Activated gamma-delta T cell (primary cell): ENCODE measurements around the gene CCDC57.

Experiments used
- DNase-seq: peaks from one replicate; lab custom pipeline; 2025; lab: John Stamatoyannopoulos, UW

The CCDC57 gene

DNA sequence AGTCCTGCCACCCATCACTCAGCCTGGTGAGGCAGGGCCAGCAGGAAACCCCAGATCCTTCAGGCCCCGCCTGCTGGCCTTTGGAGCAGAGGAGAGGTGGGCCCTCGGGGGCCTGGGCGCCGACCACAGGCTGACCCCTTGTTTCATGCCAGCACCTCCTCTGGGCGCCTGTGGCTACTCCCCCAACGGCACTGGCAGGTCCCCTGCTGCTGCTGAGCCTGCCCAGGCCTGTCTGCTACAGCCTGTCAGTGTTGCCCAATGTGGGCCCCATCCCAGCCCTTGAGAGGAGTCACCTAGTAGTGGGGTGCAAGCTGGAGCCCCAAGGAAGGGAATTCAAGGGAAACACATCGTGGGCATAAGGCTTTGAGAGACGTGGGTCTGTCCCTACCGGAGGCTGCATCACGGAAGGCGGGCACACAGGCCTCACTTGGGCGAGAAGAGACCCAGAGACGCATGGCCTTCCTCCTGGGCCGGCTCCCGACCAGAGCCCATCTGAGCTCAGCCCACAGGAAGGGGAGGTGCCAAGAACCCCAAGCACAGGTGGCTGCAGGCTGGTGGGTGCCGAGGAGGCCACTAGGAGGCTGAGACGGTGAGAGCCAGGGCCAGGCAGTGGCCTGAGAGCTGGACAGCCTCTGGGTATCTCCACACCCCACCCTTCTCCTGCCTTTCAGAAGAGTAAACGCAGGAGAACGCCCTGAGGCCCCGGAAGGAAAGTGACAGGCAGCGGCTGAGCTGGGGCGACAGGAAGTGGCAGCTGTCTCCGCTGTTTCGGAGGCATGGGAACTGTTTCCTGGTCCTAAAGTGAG lies 106.6 kb downstream of the CCDC57 start:
- DNase-seq, result no peak

- no peak for DNase-seq
Observed at GRCh38 chr17:82105417-82105881, 107.2 kb downstream of the CCDC57 start.

DNA sequence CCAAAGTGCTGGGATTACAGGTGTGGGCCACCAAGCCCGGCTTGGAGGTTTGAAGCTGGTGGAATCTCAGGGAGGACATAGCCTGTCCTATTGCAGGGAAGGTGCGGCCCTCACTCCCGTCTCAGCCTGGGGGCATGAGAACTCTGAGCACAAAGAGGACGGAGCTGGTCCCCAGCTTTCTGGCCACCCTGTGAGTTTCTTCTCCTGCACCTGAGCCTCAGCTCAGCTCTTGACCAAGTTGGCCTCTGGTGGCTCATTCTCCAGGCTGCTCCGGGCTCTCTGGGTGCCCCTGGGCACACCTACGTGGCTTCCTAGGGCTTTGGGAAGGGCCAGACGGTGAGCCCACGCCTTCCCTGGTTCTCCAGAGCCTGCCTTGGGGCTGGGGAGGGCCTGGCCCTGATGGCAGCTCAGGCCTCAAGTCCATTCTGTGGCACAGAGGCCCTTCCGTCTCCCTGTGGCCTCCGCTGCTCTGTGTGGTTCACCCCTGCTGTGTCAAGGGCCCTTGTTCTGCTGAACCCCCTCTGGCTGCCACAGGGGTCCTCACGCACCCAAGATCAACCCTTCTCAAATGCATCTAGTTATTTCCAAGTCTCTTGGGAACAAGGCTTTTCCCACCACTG lies 107.7 kb downstream of the CCDC57 start:
- no peak for DNase-seq

DNA sequence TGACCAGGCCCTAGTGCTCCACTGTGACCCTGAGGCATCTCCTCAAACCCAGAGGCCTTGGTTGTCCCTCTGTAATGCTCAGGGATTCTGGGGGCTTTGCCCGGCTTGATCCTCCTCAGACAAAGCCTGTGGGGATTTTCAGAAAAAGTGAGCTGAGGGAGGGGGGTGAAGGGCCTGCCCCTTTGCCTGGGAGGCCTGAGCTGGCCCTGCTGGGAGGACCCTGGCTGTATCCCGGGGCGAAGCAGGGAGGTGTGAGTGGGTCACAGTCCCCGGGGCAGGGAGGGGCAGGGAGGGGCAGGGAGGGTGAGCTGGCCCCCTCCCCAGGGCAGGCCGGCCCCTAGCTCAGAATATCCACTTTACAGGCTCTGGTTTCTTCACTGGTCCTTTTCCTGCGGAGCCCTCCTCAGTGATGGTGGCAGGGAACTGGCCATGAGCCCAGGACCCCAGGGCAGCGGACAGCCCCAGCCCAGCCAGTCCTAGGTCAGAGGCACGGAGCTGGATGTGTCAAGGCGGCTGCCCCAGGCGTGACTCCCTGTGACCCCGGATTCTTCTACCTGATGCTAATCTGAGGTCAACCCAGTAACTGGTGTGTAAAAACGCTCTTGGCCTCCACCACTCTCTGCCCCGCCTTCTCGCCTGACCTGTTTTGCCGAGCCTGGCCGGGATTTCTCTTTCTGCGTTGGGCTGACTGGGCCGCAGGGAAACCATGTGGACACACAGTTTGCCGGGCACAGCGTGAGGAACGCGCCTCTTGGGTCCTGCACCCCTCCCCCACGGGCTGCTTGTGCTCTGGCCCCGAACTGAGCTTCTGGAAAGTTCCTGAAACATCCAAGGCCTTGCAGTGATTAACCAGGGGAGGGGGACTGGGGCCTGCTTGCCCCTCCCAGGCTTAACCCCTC lies 108.8 kb downstream of the CCDC57 start:
- DNase-seq, result no peak

DNA sequence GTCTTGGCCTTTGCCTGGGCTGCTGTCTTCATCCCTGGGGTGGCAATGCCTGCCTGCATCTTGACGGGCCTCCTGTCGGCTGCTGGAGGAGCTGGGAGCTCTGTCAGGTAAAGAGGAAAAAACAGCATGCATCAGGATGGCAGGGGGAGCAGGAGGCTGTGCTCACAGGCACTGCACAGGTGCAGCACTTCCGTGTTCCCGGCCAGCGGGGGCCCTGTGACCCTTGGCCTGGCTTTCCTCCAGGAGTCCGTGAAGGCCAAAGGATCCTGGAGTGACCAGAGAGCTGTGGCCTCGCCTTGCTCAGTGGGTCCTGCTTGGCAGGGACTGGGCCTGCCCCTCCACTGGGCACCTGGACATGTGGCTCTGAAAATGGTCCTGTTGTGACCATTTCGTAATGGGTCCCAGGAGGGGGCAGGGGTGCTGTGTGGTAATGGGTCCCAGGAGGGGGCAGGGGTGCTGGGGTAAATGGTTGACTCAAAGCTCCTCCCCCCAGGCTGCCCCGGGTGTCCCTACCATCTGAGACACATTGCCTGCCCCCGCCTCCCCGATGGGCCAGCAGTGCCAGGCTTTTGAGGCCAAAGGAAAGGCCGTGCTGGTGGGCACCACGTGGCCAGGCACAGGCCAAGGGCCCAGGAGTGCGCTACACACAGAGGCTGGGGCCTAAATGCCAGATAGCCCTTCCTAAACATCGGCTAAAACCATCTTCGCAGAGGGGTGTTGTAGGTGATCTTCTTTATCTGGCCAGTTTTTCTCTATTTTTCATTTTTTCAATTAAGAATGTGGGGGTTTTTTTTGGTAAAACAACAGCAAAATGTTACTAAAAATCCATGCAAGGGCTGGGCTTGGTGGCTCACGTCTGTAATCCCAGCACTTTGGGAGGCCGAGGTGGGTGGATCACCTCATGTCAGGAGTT lies 110.6 kb downstream of the CCDC57 start:
- DNase-seq, result no peak

DNA sequence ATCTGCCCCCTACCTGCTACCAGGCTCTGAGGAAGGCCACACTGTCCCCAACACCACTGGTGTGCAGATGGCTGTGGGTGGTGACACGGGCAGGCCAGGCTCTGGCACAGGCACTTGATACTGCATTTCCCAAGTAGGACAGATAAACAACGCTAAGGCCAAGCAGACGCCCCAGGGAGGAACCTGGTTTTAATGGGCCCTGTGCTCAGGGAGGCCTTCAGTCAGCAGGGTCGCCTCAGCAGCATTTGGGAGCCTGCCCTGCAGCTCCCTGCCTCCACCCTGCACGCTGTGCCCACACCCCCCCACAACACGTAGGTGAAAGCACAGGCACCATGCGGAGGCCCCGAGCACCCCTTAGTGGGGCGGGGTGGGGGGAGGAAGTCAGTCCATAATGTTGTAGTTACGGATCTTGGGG lies 111.3 kb downstream of the CCDC57 start:
- DNase-seq, result no peak

DNA sequence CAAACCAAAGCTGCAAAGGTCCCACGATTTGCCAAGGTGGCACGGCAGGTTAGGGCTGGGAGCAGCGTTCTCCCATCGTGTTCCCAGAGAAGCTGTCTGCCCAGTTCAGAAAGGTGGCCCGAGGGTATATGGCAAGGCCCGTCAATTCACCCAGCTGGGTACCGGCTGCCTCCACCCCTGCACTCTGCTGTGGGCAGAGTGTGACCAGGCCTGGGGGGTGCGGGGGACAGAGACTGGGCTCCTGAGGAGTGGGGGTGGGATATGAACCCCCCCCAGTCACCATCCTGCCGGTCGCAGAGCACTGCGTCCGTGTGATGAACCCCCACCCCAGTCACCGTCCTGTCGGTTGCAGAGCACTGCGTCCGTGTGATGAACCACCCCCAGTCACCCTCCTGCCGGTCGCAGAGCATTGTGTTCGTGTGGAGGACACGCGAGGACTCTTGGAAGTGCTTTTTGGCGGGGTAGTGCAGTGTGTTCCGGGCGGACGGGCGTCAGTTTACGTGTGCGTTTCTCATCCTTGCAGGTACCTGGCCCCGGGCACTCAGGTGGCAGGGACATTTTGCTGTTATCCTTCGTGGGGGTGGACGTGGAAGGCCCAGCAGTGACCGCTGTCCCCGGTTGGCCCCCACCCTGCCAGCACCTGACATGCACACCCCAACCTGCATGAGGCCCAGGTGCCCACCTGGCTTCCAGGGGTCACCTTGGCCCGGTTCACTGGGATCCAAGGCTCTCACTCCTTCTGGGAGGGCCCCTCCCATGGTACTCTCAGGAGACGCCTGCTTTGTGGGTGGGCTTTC lies 111.9 kb downstream of the CCDC57 start:
- no peak for DNase-seq

DNA sequence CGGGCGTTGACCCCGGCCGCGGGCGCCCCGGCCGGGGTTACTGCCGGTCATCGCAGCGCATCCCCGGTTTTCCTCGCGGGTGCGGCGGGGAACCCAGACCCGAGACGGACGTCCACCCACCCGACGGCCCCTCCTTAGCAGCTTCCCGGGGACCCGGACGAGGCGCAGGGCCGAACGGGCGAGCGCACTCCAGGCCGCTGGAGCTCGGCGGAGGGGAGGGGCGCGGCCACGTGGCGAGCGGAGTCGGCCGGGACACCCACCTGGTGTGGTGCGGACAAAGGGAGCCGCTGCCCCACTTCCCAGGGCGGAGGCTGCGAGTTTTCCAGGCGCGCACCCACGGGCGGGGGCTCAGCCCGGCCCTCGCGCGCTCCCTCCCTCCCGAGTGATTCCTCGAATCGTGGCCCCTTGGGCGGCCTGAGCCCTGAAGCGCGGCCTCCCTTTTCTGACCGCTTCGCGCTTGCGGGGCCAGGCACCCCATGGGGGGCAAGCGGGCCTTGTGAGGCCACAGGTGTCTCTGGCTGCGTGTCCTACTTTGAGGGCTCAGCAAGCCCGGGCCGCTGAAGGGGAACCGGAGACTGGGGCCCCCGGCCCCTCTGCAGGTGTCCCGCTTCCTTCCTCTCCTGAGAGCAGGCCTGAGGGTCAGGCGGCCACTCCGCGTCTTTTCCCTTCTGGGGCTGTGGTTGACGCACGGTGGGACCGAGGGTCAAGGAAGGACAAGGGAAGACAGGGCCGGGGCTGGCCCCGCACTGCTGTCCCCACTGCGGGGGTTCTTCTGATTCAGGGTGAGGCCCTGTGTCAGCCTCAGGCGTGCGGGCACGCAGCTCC lies 113.5 kb downstream of the CCDC57 start:
- no peak for DNase-seq

DNA sequence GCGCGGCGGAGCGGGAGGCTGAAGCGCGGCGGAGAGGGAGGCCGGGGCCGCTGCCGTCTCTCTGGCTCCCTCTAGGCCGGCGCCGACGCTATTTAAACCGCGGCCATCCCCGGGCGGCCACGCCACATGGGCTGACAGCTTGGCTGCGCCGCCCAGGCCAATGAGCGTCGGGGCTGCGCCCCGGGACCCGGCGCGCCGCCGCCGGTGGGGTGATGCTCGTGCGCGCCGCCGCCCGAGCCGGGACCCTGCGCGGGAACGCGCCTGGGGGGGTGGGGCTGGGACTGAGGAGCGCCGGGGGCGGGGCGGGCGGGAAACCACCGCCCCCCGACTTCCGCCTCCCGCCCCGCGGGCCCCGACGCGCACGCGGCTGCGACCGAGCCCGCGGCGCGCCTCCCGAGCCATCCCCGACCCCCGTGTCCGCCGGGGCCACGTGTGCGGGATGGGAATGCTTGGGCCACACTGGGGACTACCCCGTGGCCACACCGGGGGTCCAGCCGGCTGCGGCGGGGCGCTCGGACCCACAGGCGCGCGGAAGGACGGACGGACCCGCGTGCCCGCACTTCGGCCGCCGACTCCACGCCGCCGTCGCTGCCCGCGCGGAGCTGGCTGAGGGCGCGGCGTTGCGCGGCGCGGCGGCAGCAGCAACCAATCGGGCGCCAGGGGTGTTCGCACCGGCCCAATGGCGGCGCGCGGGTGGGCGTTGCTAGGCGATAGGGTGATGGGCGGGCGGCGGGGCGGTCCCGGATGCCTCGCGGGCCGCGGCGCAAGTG lies 114.3 kb downstream of the CCDC57 start, which contains the start of gene FASN:
Gene FASN, minus strand, starts transcription at position 68 of the 770 bp plus-strand sequence. CDS start 1,791 bp downstream, outside the sequence.
- peak; percentile 91 for DNase-seq

DNA sequence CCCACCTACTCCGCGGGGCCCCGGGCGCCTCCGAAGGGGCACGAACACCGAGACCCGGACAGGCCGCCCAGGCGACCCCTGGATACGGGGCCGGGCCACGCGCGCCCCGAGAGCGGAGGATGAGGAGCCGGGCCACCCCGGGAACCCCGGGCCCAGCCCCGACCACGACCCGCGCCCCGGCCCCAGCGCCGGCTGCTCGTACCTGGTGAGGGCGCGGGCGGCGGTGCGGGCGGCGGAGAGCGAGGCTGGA lies 114.8 kb downstream of the CCDC57 start:
- DNase-seq, result no peak

DNA sequence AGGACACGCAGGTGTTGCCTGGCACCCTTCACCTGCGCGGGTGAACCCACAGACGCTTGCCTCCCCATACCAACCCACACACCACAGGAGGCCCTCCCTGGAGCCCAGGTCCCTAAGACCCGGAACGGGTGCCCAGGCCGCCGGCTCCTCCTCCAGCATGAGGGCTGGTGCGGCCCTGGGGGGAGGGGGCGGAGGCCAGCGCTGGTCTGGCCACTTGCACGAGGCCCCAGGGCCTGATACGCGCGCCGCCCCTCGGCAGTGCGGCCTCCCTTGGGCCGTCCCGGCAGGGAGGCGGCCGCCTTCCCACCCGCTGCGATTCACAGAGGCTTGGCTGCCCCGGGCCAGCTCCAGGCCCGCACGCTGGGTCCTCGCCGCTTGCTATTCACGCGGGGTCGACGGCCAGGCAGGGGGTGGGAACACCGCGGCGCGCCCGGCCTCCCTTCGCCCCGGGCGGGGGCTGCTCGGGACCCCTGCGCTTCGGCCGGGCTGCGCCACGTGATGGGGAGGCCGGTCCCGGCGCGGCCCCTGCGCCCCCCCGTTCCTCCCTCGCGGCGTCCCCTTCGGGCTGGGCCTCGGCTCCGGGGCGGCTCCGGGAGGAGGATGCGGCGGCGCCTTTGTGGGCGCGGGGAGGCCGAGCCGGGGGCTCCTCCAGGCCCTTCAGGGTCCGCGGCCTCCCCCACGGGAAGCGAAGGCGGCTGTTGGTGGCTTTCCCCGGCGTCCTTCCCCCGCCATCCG lies 115.3 kb downstream of the CCDC57 start:
- DNase-seq, result no peak

DNA sequence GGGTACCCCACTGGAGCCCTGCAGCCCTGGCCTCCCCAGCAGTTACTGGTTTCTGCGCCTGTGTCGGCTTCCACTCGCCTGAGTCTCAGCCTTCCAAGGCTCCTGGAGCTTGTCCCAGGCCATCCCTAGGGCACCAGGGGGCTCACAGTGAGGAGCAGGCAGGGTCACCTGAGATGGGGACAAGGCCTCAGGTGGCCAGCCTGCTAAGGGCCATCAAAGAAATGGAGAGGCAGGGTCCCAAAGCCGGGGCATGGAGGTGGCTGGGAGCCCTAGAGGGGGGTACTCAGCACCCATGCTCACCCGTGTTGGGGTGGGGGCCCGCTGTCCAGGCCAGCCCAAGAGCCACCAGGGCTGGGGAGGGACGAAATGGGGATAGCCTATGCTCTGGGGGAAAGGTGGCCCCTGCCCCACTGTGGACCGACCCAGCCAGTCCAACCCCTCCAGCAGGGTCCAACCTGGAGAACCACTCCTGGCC lies 115.9 kb downstream of the CCDC57 start:
- no peak for DNase-seq

GRCh38 chr17:82095777-82096708 lies 116.6 kb downstream of the CCDC57 start:
- DNase-seq, result no peak

DNA sequence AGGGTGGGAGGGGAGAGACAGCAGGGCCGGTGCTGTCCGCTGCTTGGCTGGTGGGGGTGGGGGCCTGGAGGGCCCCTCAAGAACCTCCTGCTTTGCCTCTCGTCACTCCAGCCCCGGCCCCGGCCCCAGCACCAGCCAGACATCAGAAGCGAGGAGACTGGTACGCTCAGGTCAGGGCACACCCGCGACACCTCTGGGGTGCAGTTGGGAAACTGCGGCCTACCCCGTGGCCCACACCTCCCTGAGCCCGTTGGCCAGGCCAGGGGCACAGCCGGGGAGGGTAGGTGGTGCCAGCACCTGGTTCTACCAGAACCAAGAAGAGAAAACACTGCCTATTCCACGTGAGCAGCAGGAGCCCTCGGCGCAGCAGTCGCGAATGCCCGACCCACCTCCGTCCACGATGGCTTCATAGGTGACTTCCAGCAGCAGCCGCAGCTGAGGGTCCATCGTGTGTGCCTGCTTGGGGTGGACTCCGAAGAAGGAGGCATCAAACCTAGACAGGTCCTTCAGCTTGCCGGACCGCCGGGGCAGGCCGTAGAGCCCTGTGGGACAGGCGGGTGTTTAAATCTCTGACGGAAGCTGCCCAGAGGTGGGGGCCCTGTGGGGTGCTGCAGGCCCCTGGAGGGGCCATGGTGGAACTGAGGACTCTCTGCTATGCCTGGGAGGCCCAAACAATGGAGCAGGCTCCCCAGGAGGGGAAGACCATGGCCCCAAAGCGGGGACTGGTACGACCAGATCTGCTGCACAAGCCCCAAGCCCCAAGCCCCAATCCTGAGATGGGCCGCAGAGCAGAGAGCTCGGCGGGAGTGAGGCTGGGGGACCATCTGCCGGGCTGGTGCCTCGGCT lies 117.5 kb downstream of the CCDC57 start:
- no peak for DNase-seq

GRCh38 chr17:82092995-82093751 lies 119.5 kb downstream of the CCDC57 start:
- DNase-seq, result no peak
